Cardiac fibroblast (primary cell): ENCODE data around the gene C13orf46.

Experiments
- DNase-seq, 2 donors: peaks; one replicate each; pipeline versions ENCODE4 v3.0.0 to v3.0.0-alpha.2; 2010; ENCODE audit warnings: low read depth in 2 of 2
- H3K4me3 ChIP-seq, 2 donors: replicated peaks in 1 of 2; 1 replicate in 1 of 2; 2 replicates in 1 of 2; pipeline ENCODE4 v1.5.1; 2011; ENCODE audit warnings: low read depth in 2 of 2, low read length in 2 of 2, mild to moderate bottlenecking in 2 of 2, moderate library complexity in 1 of 2
- TF ChIP-seq, protein P1 (sequence below): IDR thresholded peaks from one replicate; pipeline ENCODE4 v1.5.1; 2011; ENCODE audit warnings: low read depth, mild to moderate bottlenecking, low read length, inconsistent platforms

The C13orf46 gene

GRCh38 chr13:113997845-113998751 is 24.2 kb upstream of the C13orf46 start:
- peak; percentile 69 to 94 for DNase-seq
- TF ChIP-seq, protein P1, sequence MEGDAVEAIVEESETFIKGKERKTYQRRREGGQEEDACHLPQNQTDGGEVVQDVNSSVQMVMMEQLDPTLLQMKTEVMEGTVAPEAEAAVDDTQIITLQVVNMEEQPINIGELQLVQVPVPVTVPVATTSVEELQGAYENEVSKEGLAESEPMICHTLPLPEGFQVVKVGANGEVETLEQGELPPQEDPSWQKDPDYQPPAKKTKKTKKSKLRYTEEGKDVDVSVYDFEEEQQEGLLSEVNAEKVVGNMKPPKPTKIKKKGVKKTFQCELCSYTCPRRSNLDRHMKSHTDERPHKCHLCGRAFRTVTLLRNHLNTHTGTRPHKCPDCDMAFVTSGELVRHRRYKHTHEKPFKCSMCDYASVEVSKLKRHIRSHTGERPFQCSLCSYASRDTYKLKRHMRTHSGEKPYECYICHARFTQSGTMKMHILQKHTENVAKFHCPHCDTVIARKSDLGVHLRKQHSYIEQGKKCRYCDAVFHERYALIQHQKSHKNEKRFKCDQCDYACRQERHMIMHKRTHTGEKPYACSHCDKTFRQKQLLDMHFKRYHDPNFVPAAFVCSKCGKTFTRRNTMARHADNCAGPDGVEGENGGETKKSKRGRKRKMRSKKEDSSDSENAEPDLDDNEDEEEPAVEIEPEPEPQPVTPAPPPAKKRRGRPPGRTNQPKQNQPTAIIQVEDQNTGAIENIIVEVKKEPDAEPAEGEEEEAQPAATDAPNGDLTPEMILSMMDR: no peak
- H3K4me3 ChIP-seq: no peak overlapping the region

DNA sequence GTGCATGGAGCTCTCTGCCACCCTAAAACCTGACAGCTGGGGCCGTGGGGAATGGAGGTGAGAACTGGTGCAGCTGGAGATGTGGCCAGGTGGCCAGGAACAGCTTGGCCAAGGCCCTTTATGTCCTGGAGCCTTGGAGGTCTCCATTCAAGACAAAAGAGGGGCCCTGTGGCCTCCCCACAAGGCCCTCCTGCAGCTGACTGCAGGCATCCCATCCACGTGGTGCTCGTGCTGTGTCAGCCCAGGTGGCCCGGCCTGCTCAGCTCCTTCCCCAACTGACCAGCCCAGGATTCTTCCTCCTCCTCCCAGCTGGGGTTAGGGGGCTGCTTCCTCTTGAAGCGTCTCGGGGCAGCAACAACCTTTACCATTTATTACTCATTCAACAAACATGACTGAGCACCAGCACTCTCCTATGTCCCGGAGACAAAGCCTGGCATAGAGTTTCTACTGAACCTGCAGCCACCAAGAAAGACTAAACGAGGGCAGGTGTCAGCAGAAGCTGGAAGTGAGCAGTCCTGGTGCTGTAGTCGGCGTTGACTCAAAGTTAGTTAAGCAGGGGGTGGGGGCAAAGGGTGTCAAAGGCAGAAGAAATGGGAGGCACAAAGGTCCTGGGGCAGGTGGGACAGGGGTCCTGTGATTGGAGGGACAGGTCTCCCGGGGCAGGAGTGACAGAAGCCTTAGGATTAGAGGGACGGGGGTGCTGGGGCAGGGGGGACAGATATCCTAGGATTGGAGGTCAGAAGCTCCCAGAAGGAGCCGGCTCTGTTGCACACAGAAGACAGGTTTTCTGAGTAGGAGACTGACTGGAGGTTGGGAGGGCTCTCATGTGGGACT is 23.3 kb upstream of the C13orf46 start:
- TF ChIP-seq, protein P1: no peak

DNA sequence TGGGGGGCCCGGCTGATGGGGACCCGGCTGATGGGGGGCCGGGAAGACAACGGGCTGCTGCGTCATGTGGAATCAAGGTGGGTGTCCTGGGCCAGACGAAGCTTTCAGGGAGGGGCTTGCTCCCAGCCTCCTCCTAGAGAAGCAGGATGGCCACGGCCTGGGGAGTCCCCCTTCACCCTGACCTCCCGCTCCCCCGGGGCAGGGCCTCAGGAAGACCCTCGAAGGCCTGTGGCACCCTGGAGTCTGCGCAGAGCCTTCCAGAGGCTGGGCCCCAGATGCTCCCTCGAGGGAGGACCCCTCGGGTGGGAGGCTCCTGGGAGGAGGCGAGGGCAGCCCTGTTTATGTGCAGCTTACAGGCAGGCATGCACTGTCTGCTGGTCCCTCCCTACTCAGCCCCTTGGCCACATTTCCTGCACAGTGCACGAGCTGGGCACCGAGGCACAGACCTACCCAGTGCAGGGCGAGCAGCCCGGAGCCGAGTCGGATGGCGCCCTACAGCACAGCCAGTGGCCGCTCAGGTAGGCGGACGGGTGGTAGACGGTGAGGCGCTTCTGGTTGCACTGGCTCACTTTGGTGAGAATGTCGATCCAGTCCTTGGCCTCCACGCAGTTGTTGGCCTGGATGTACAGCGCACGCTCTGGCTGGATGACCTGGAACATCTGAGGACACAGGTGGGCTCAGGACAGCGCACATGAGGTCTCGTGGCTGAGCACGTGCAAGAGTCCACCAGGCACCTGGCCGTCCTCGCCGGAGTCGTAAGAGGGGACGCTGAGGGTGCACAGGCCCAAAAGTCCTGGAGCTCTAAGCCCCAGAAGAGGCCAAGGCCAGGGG is 22.4 kb upstream of the C13orf46 start:
- DNase-seq: no peak
- H3K4me3 ChIP-seq: no peak overlapping the region
- TF ChIP-seq, protein P1: no peak

More for the DNA sequence above, 23.3 kb upstream of the C13orf46 start:
- H3K4me3 ChIP-seq: no peak overlapping the region
- DNase-seq: no peak

DNA sequence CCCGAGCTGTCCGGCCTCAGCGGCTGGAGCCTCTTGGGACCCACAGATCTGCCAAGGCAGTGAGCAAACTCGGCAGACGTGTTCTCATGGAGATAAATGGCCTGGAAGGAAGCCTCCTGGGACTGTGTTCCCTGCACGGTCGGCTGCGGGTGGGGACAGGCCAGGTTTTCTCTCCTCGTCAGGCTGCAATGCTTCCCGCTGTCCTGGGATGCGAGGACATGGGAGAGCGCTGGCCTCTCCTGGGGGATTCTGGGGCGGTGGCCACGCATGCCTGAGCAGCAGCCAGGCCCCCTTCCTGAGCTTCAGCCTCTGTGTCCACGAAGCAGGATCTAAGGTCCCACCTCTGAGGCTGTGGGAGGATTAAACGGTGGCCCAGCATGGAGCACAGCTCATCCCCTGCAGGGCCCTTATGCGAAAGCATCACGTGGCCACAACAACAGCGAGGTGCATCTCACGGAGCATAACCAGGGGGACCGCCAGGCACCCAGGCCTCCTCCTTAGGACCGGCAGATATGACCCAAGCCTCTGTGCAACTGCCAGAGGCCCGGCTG is 21.2 kb upstream of the C13orf46 start:
- H3K4me3 ChIP-seq: no peak overlapping the region
- TF ChIP-seq, protein P1: no peak
- no peak for DNase-seq

DNA sequence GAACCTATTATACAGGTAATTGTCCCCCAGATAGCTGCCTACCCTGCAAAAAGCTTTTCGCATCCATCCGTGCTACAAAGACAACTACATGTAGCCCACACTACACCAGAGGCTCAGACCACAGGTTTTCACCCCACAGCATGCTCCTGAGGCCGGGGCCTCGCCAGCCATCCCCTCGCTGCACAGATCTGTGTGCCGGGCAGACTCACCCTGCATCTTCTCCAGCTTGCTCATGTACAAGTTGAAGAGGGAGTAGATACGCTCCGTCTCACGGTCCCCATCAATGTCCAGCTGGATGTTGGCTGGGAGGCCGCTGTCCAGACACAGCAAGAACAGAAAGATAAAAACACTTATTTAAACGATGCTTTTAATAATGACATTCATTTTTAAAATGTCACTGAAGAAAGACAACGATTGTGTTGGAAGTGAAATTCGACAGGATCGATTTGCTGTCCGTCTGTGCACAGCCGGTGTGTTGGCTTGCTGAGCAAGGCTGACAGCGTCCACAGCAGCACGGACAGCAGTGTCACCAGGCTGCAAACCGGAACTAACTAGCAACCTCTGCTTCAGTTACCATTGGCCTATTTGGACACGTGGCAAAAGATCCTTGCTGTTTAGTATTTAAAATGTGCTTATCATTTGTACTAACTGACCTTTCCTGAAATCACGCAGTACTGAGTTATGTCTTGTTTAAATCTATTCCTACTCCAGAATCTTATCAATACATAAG is 18.6 kb upstream of the C13orf46 start:
- no peak for DNase-seq
- TF ChIP-seq, protein P1: no peak
- H3K4me3 ChIP-seq: no peak overlapping the region
